ENCODE results near the gene SERINC3.
A peak's percentile ranks its signal among the peaks of the same experiment; 100 is the strongest.
"Not testable (repeated sequence)": the region's sequence is repeated elsewhere in the genome, so short reads cannot be mapped to it uniquely, and the experiment has no call there.

SERINC3 gene

DNA sequence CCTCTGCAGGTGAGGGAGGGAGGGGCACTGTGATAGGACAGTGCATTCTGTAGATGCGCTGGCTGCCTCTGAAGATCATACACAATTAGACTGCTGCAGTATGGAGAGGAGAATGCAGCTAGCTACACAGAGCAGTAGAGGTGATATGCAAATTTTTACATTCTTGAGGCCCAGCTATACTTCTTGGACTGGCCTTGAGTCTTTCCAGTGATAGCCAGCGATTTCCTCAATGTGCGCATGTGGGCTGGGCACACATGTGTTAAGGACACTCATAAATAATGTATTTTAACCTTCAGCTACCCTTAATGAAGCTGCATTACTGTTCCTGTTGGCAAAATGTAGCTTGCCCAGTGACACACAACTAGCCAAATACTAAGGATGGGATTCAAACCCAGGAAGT, 27.2 kb downstream of the SERINC3 start:
- no peak for DNase-seq (ENCODE audit: low read depth in 1 of 2, low spot score in 1 of 2)

DNA sequence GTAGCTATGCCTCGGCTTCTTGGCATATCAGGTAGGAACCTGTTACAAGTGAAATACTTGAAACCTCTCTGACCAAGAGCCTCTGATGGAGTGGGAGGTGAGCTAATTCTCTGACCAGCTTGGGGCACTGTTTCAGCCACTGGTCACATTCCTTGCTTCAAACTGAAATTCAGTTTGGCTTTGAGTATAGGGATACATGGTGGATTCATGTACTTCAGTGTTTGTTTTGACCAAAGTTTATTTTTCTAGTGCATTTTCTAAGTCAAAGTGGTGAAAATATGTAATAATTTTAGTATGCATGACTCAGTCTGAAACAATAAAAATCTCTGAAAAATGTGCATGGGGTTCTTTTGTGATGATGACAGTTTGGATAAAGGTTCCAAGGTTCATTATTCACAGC, 27.6 kb downstream of the SERINC3 start:
- no peak for DNase-seq (ENCODE audit: low read depth in 1 of 2, low spot score in 1 of 2)

- no peak for DNase-seq (ENCODE audit: low read depth in 1 of 2, low spot score in 1 of 2)
Measured at GRCh38 chr20:44491635-44492395, 30.1 kb downstream of the SERINC3 start.

DNA sequence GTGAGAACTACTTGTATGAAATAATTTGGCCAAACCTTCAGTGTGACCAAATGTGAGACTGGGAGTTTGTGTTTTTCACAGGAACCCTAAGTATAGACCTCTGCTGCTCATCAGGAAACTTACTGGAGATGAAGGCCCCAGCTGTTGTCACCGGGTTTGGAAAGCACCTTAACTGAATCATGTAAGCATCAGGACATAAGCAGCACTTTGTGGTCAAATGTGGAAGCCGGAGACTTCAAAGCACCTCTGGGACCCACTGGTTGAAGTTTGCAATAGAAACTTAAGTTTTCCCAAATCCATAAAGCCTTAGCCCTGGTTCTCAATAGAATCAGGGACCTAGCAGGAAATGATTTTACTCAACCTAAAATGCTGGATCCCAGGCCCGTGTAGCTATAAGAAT, 31.9 kb downstream of the SERINC3 start:
- no peak for DNase-seq (ENCODE audit: low read depth in 1 of 2, low spot score in 1 of 2)

- no peak for DNase-seq (ENCODE audit: low read depth in 1 of 2, low spot score in 1 of 2)
Measured at GRCh38 chr20:44489223-44489622, 32.6 kb downstream of the SERINC3 start.

- DNase-seq (ENCODE audit: low read depth in 1 of 2, low spot score in 1 of 2) = no peak
Measured at GRCh38 chr20:44488551-44488950, 33.3 kb downstream of the SERINC3 start.

GRCh38 chr20:44485830-44486198, 36.1 kb downstream of the SERINC3 start:
- no peak for DNase-seq (ENCODE audit: low read depth in 1 of 2, low spot score in 1 of 2)

DNA sequence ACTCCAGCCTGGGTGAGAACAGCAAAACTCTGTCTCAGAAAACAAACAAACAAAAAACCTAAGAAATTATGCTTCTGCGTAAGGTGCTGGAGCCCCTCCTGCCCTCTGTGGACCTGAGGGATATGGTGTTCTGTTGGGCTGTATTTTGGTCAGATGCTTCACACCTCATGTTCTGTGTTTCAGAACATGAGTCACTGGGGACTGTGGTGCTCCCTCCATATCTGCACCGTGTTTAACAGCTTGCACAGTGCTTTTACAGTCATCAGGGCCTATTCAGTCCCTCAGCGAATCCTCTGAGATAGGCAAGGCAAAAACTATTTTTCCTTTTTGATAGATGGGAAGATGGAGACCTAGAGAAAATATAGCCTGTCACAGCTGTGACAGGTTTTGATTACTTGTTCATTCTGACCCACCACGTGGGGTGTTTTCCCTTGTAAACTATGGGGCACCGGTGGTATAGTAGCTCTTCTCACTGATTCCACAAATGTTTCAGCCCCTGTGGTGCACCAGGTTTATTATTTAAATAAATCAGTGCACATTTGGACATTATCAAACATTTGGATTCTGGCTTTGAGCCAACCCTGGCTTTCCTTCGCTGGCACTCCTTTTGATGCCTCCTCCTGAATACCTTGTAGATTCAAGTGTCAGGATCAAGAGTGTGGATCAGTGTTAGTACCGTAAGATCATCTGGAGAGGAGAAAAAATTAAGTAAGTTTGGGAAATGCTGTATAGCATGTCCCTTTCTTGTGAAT, 36.6 kb downstream of the SERINC3 start:
- DNase-seq (ENCODE audit: low read depth in 1 of 2, low spot score in 1 of 2) = no peak

DNA sequence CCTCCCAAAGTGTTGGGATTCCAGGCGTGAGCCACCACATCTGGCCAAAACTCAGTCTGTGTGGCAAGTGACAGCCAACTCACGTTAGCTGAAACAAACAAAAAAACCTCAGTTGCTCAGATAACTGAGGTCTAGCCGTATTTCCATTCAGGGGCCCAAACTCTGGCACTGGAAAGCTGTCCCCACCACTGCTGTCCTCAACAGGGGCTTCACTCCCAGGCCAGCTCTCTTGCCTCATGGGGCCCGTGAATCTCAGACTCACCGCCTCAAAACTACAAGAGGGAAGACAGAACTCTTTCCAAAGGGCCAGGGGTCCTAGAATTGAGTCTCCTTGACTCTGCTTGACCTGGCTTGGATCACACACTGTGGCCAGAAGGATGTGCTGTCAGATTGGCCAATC, 38.8 kb downstream of the SERINC3 start:
- DNase-seq (ENCODE audit: low read depth in 1 of 2, low spot score in 1 of 2) = no peak

GRCh38 chr20:44481719-44482416, 40.0 kb downstream of the SERINC3 start:
- no peak for DNase-seq (ENCODE audit: low read depth in 1 of 2, low spot score in 1 of 2)

GRCh38 chr20:44480097-44480496, 41.8 kb downstream of the SERINC3 start:
- no peak for DNase-seq (ENCODE audit: low read depth in 1 of 2, low spot score in 1 of 2)

GRCh38 chr20:44479643-44480042, 42.2 kb downstream of the SERINC3 start:
- DNase-seq (ENCODE audit: low read depth in 1 of 2, low spot score in 1 of 2) = no peak

- DNase-seq (ENCODE audit: low read depth in 1 of 2, low spot score in 1 of 2) = no peak
Measured at GRCh38 chr20:44478206-44478605, 43.7 kb downstream of the SERINC3 start.

DNA sequence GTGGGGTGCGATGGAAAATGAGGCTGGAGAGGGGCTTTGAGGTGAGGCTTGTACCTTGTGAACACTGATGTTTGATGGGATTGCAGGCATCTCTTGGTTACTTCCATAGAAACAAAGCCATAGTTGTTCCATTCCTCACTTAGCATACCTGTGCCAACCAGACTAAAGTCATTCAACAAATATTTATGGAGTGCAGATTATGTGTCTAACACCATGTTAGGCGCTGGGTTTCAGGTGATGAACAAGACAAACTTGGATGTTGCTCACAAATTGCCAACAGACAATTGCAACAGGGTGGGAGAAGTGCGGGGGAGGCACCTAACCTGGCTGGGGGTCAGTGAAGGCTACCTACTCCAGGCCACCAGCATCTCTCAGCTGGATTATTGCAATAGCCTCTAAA, 44.7 kb downstream of the SERINC3 start:
- DNase-seq (ENCODE audit: low read depth in 1 of 2, low spot score in 1 of 2) = no peak

- peak; percentile 72 to 87 for DNase-seq (ENCODE audit: low read depth in 1 of 2, low spot score in 1 of 2)
Measured at GRCh38 chr20:44475694-44476560, 45.9 kb downstream of the SERINC3 start, which contains the start of gene TTPAL. TSS of gene TTPAL (plus strand) at chr20:44475874. CDS start at chr20:44480000, 4,126 bp downstream.

GRCh38 chr20:44475372-44475693, 46.5 kb downstream of the SERINC3 start:
- DNase-seq (ENCODE audit: low read depth in 1 of 2, low spot score in 1 of 2) = no peak

GRCh38 chr20:44472283-44472682, 49.6 kb downstream of the SERINC3 start:
- not testable (repeated sequence) for DNase-seq (ENCODE audit: low read depth in 1 of 2, low spot score in 1 of 2)

DNA sequence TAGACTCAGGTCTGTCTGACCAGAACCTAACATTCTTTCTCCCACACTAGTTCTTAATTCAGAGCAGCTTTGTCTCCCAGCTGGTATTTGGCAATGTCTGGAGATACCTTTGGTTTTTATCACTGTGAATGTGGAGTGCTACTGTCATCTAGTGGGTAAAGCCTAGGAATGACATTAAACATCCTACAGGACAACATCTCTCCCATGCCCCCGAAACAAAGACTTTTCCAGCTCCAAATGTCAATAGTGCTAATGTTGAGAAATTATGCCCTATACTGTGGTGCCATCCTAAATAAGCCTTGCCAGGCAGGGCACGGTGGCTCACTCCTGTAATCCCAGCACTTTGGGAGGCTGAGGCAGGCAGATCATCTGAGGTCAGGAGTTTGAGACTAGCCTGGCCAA, 50.4 kb downstream of the SERINC3 start:
- DNase-seq (ENCODE audit: low read depth in 1 of 2, low spot score in 1 of 2) = no peak

- DNase-seq (ENCODE audit: low read depth in 1 of 2, low spot score in 1 of 2) = no peak
Measured at GRCh38 chr20:44470327-44470726, 51.5 kb downstream of the SERINC3 start.

DNA sequence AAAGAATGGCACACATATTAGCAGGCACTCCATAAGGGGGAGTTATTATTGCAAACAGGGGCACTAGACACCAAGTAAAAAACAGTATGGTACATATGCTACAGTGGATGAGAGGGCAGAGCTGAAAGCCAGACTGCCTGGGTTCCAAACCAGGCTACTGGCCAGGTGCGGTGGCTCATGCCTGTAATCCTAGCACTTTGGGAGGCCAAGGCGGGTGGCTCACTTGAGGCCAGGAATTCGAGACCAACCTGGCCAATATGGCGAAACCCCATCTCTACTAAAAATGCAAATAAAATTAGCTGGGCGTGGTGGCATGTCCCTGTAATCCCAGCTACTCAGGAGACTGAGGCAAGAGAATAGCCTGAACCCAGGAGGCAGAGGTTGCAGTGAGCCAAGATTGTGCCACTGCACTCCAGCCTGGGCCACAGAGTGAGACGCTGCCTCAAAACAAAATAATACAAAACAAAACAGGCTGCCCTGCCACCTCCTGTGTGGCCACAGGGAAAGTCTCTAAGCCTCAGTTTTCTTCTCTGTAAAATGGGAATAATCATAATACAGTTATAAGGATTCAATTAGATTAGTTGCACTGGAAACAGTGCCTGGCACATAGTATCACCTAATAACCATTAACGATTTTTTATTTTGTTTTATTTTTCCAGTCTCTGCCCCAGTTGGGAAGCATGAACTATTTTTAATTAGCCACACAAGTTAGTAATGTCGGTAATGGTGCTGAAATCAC, 53.7 kb downstream of the SERINC3 start:
- DNase-seq (ENCODE audit: low read depth in 1 of 2, low spot score in 1 of 2) = no peak
